Ovary (tissue), 9 donors: Measurements from ENCODE around the gene STAC. TPM values are rescaled to one million over a fixed set of nuclear protein-coding genes. Genes with fewer than 3 reads are reported as not detected.

Experiments used
- DNase-seq, 5 donors: peaks; one replicate each; pipeline ENCODE4 v3.0.0-alpha.2; 2019 to 2020
- H3K27ac ChIP-seq, 2 donors: fragments of 200-600 bp; one replicate each; pipeline versions ENCODE4 v1.5.1 to v1.8.0; 2019 to 2022
- H3K27me3 ChIP-seq: fragments of 200-600 bp; one replicate; pipeline ENCODE4 v1.8.0; 2022
- H3K36me3 ChIP-seq: fragments of 200-600 bp; sonication (generic); one replicate; pipeline ENCODE4 v1.5.1; 2019
- H3K4me1 ChIP-seq: one replicate; pipeline ENCODE4 v1.8.1; 2013; ENCODE audit warnings: mild to moderate bottlenecking, moderate library complexity; ENCODE audit not compliant: insufficient read depth
- H3K4me3 ChIP-seq: fragments of 200-600 bp; sonication (generic); one replicate; pipeline ENCODE4 v1.5.1; 2017
- H3K9me3 ChIP-seq, 2 donors: fragments of 200-600 bp in 1 of 2; sonication (generic) in 1 of 2; one replicate each; pipeline versions ENCODE4 v1.5.1 to v1.8.1; 2013 to 2019; ENCODE audit warnings: mild to moderate bottlenecking in 1 of 2, moderate library complexity in 1 of 2
- EP300 ChIP-seq: sonication (generic); formaldehyde crosslinking; IDR thresholded peaks from one replicate; pipeline ENCODE4 v1.6.1; 2017; ENCODE audit warnings: antibody characterized with exemption
- POLR2A ChIP-seq: fragments of 450-650 bp; IDR thresholded peaks from one replicate; pipeline ENCODE4 v1.6.1; 2017; ENCODE audit warnings: antibody characterized with exemption, mild to moderate bottlenecking, moderate library complexity
- WGBS, 3 donors: extraction: QIAGEN DNeasy Blood & Tissue Kit in 1 of 3; methylation state at CpG; one replicate each; pipeline versions ENCODE4 v1.1.5 to v1.1.7; 2013 to 2017; 5-methylcytosine and 5-hydroxymethylcytosine counted together
- intact Hi-C, 4 donors: fragments of 100-400 bp; cut with DNase I; formaldehyde crosslinking; loops; one replicate each; pipeline versions ENCODE4 v1.11.0 to v1.15.1; 2022 to 2023
- polyA plus RNA-seq, 2 donors: library from polyadenylated mRNA; stranded (reverse); fragments of 200-250 nt in 1 of 2; fragments of 350-450 nt in 1 of 2; fragmentation: Illumina TruSeq in 1 of 2; extraction: RNeasy Lipid Tissue Mini Kit (QIAGEN cat#74804) in 1 of 2; gene quantifications; one replicate each; pipeline ENCODE4 v1.2.3, GENCODE V29; 2013 to 2014
- total RNA-seq, 7 donors: library from RNA; depleted of rRNA in 2 of 7; stranded (reverse); fragments of >200 nt in 2 of 7; fragmentation: NEBNext Ultra II Directional in 3 of 7; extraction: Animal tissue kit (Norgen Biotek cat#: 25700) in 3 of 7; gene quantifications; one replicate each; pipeline versions ENCODE4 v1.1.0 to v1.2.4, GENCODE V29; 2016 to 2023
- TF ChIP-seq, protein P1 (sequence below), 3 donors: fragments of 450-650 bp in 2 of 3; fragments of 200-600 bp in 1 of 3; IDR thresholded peaks; one replicate each; pipeline versions ENCODE4 v1.5.1 to v1.8.0; 2016 to 2022; ENCODE audit warnings: antibody characterized with exemption in 3 of 3, mild to moderate bottlenecking in 1 of 3
- donor health status: DM: no; HTN: no; CAD: no; lungs with moderate emphysema.
- donor health status: DM: no; HTN: no; CAD: no.
- donor health status: Bipolar disorder and iron deficiency.
- donor health status: DM: yes; HTN: yes; CAD: no.
- donor health status: DM: no; HTN: no; CAD: no.
- donor health status: DM: yes; HTN: yes; CAD: no.

Gene STAC
- total and polyA plus RNA-seq, 9 donors = 0.58 to 8.4 (median 1.2) TPM

DNA sequence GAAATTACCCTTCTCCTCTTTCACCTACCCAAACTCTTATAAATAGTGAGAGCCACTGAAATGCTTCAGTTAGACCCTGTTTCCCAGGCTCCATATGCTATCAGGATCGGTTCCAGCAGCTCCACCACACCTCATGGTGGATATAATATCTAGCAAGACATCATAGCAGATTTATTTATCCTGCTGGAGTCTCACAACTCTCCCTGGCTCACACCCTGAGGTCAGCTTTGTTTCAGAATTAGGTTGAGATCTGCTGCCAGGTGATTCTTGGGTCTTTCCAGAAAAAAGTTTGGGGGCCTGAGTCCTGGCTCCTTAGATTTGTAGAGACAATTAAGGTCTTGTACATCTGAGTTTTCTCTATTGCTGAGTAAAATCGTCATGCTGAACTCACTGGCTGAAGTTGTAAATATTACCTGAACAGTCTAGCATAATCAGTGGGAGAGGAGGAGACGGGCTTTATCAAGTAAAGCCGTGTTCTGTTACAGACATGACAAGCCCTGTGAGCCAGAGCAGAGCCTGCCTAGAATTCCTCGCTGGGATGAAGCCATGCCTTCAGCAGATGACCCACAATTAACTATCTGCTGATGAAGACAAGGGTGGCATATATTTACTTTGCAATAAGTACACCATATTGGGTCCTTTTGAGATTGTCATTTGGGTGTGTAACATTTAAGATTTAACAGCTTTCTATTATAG, 131.6 kb downstream of the STAC start:
- TF ChIP-seq, protein P1, sequence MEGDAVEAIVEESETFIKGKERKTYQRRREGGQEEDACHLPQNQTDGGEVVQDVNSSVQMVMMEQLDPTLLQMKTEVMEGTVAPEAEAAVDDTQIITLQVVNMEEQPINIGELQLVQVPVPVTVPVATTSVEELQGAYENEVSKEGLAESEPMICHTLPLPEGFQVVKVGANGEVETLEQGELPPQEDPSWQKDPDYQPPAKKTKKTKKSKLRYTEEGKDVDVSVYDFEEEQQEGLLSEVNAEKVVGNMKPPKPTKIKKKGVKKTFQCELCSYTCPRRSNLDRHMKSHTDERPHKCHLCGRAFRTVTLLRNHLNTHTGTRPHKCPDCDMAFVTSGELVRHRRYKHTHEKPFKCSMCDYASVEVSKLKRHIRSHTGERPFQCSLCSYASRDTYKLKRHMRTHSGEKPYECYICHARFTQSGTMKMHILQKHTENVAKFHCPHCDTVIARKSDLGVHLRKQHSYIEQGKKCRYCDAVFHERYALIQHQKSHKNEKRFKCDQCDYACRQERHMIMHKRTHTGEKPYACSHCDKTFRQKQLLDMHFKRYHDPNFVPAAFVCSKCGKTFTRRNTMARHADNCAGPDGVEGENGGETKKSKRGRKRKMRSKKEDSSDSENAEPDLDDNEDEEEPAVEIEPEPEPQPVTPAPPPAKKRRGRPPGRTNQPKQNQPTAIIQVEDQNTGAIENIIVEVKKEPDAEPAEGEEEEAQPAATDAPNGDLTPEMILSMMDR (IDR thresholded peaks at IDR 0.05) = no peak
- TF ChIP-seq EP300 (no peak), POLR2A (no peak)
- DNase-seq = no peak
- H3K27ac ChIP-seq = no peak overlapping the region
- no peaks in the 10 kb centered on the region for H3K4me1 ChIP-seq
- WGBS, 3 donors = 21 to 23% (median 21%) methylated on average over 5 of the region's 5 CpGs
- no peaks in the 10 kb centered on the region for H3K36me3 ChIP-seq
- no peaks in the 10 kb centered on the region for H3K9me3 ChIP-seq
- H3K27me3 ChIP-seq = no peaks in the 10 kb centered on the region
- intact Hi-C loops = no loop called here
- H3K4me3 ChIP-seq = no peak overlapping the region

DNA sequence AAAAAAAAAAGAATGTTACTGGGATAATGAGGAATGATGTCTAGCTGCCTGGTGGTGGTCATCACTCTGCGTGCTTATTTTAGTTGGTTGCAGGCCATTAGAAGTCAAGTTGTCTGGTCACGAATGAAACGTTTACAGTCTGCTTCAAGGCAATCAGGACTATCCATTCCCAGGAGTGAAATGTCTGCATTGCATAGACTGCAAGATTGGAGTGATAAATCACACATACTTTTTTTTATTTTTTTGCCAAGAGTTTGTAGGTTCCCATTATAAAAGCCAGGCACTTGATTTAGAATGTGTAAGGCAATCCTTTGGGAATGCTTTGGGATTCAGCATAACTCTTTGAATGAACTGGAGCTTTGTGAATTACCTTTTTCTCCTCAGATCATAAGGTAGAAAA, 132.3 kb downstream of the STAC start:
- DNase-seq = no peak
- no peak for TF ChIP-seq POLR2A
- TF ChIP-seq, protein P1 (IDR thresholded peaks at IDR 0.05) = no peak
- TF ChIP-seq EP300 = no peak
- Histone ChIP-seq H3K9me3 (no peaks in the 10 kb centered on the region), H3K27me3 (no peaks in the 10 kb centered on the region), H3K4me1 (no peaks in the 10 kb centered on the region), H3K27ac (no peak overlapping the region), H3K4me3 (no peak overlapping the region), H3K36me3 (no peaks in the 10 kb centered on the region)
- WGBS, 3 donors = 19 to 28% (median 26%) methylated on average over 3 of the region's 3 CpGs
- intact Hi-C loops = no loop called here

DNA sequence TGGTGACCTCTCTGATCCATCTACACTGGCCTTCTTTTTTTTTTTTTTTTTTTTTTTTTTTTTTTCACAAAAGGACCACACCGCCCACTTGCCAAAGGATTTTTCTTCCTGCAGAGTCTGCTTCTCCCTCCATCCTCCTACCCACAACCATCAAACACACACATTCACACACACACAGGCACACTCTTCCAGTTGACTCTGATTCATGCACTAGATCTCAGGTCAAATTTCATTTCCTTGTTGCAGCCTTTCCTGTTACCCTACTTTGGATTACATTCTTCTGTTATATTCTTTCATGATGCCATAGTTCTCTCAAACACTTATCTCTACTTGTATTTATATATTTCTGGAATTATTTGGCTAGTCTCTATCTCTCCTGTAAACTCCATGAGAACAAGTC, 133.9 kb downstream of the STAC start:
- Histone ChIP-seq H3K27ac (no peak overlapping the region), H3K36me3 (no peaks in the 10 kb centered on the region), H3K9me3 (no peaks in the 10 kb centered on the region), H3K4me1 (no peaks in the 10 kb centered on the region), H3K27me3 (no peaks in the 10 kb centered on the region), H3K4me3 (no peak overlapping the region)
- no peak for TF ChIP-seq EP300
- no peak for TF ChIP-seq POLR2A
- TF ChIP-seq, protein P1 (IDR thresholded peaks at IDR 0.05) = no peak
- DNase-seq = no peak
- intact Hi-C loops = no loop called here
- 93 to 100% (median 100%) methylated on average over 1 of the region's 1 CpG for WGBS, 3 donors

DNA sequence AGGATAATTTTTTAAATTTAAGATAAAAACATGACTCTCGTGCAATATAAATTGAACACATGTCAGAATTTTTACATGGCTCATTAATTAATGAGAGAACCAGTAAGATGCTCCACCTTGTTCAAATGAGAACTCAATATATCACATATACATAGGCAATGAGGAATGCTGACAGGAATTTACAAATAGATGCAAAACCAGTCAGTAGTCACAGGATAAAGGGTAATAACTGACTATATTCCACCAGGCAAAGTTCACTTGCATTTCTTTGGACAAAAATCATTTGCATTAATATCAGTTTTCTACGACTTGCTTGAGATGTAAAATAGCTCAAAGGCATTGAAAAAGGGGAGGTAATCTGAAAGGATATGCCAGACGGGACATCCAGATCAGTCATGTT, 139.4 kb downstream of the STAC start:
- intact Hi-C loops = no loop called here
- no peak for DNase-seq
- Histone ChIP-seq H3K36me3 (no peaks in the 10 kb centered on the region), H3K4me3 (no peak overlapping the region), H3K27ac (no peak overlapping the region), H3K9me3 (no peaks in the 10 kb centered on the region), H3K4me1 (no peaks in the 10 kb centered on the region), H3K27me3 (no peaks in the 10 kb centered on the region)
- WGBS, 3 donors = 70 to 87% (median 75%) methylated on average over 3 of the region's 3 CpGs
- TF ChIP-seq EP300 (no peak), POLR2A (no peak)
- TF ChIP-seq, protein P1 (IDR thresholded peaks at IDR 0.05) = no peak
